ENCODE data around the gene RASSF4. TPM values are rescaled to one million over a fixed set of nuclear protein-coding genes. Genes with fewer than 3 reads are reported as not detected.
A peak's percentile ranks its signal among the peaks of the same experiment; 100 is the strongest.

Gene RASSF4
- total RNA-seq, 1 donor from 2014 or later = 93.5 TPM

DNA sequence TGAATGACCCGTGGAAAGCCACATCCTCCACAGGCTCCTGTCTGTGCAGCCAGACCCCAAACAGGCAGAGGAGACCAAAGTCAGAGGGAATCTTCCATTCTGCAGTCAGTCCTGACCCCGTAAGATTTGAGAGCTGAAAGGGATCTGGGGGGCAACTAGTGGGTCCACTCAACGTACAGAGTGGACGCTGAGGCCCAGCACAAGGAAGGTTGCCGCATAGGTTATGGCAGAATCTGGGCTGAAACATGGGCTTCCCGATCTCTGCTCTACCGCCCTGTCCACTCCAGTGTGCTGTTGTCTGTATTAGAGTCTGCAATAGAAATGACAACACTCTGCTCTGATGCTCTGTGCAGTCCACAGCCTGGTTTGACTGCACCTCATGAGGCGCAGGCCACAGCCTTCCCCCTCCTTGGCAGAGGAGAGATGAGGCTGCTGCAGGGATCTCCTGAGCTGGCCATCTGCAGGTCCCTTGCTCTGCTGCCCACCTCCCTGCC, 33.2 kb downstream of the RASSF4 start:
- DNase-seq (no peak), ATAC-seq (no peak)
- intact Hi-C loops (cut with micrococcal nuclease) = no loop called here

DNA sequence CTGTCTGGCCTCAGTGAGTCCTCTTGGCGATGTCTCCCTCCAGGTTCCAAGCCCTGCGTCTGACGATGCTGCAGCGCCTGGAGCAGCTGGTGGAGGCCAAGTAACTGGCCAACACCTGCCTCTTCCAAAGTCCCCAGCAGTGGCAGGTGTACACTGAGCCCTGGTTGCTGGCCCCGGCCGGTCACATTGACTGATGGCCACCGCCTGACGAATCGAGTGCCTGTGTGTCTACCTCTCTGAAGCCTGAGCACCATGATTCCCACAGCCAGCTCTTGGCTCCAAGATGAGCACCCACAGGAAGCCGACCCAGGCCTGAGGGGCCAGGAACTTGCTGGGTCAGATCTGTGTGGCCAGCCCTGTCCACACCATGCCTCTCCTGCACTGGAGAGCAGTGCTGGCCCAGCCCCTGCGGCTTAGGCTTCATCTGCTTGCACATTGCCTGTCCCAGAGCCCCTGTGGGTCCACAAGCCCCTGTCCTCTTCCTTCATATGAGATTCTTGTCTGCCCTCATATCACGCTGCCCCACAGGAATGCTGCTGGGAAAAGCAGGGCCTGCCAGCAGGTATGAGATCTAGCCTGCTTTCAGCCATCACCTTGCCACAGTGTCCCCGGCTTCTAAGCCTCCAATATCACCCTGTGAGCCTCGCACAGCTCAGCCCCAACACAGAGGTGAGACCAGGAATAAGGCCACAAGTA, 33.8 kb downstream of the RASSF4 start:
- peak; percentile 29 for DNase-seq
- intact Hi-C loops (cut with micrococcal nuclease) = no loop called here
- ATAC-seq = no peak

DNA sequence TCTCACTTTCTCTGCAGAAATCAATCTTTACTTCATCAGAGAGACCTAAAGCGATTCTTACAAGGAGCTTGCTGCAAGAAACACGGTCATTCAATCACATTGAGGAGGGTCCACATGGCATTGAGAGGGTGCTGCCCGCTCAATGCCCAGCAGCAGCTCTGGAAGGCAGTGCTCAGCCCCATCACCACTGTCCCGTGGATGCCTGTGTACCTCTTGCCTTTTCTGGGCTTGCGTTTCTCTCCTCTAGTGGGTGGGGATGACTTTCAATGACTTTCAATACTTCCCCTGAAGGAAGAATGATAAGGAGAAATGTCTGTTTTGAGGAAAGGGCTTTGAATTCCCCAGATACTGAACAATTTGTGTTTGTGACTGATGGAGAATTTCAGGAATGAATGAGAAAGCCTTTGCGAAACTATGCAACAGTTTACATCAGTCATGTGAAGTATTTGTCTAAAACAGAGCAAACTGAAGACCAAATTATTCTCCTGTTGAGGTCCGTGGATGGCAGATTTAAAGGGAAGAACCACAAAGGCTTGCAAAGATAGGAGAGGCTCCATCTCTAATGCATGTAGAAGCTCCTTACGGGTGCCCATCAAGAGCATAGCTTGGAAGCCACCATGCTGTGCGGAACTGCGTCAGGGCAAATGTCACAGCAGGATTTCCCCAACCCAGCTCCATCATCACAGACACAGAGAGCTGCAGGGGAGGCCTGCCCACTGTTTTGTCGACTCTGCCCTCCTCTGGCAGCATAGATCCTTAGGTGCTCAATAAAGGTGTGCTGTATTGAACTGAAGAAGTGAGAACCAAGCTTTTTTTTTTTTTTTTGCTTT, 34.5 kb downstream of the RASSF4 start:
- ATAC-seq = no peak
- no peak for DNase-seq
- intact Hi-C loops (cut with micrococcal nuclease) = no loop called here

DNA sequence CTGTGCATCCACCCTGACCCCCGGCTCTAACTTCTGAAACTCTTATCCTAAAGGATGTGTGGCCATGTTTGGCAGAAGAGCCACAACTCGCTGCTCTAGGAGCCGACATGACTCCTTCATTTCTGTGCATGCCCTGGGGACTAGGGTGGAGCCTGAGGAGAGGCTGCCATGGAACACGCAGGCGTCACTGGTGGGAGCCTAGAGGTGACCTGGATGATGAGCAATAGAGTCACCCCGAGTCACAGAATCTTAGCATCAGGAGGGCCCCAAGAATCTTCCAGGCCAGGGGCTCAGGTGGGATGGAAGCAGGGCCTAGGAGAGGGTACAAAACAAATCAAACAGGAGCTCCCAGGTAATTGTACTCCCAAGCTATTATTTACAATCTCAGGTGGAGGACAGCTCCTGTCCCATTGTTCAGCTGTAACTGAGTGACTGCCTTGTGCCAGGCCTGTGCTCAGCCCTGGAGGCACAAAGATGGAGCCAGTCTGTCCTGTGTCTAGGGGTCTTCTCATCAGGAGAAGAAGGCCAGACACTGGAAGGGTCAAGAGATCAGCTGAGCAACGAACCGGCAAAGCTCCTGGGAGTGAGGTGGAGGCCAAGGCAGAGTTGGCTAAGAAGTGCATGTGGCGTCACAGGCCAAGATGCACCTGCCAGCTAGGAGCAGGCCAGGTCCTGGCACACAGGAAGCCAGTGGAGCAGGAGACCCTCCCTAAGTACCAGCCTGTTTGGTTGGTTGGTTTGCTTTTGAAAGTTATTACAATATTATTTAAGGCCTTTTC, 35.3 kb downstream of the RASSF4 start:
- ATAC-seq = no peak
- DNase-seq = peak; percentile 54
- intact Hi-C loops (cut with micrococcal nuclease) = no loop called here

DNA sequence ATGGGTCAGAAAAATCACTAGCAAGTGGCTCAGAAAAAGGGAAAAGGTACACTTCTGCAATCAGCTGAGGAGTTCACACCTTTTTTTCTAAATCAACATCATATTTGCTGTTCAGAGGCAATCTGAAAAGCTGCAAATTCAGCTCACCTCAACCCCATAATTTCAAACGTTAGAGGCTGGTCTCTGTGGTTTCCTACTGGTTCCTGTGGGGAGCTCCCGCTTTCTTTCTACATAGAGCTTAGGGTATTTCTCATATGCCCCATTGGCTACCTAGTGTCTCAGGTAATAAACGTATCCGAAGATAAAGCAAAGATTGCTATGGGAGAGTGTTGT, 35.9 kb downstream of the RASSF4 start:
- intact Hi-C loops (cut with micrococcal nuclease) = no loop called here
- ATAC-seq (no peak), DNase-seq (no peak)

DNA sequence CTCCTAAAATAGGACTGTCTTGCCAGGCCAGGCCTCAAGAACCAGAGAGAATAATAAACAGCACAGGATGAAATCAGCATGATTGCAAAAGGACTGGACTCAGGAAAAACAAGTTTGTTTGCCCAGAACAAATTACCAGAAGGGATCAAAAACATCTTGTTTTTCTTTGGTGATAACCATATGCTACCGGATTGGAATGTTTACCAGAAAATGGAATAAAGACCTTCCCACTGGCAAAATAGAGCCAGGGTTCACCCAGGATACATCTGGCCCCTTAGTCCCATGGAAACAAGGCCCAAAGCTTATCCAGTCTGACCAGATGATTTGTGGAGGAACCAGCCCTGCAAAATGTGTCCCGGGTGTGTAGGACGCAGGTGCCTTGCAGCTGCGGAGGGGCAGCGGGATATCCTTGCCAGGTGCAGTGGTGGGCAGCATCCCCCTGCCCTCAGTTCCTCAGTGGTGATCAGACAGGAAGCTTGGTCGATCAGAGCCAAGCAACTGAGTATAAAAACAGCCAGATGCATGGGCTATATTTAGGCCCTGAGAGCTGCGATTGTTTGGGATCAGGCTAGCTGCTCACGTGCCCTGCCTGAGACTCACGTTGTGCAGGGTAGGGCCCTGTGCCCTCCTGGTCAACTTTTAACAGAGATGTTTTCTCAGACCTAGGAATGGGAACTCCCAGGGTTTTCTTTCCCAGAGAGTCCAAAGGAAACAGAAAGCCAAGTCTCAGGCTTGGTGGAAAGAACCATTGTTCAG, 36.5 kb downstream of the RASSF4 start:
- ATAC-seq (peak; percentile 68), DNase-seq (peak; percentile 72)
- intact Hi-C loops (cut with micrococcal nuclease) = no loop called here

DNA sequence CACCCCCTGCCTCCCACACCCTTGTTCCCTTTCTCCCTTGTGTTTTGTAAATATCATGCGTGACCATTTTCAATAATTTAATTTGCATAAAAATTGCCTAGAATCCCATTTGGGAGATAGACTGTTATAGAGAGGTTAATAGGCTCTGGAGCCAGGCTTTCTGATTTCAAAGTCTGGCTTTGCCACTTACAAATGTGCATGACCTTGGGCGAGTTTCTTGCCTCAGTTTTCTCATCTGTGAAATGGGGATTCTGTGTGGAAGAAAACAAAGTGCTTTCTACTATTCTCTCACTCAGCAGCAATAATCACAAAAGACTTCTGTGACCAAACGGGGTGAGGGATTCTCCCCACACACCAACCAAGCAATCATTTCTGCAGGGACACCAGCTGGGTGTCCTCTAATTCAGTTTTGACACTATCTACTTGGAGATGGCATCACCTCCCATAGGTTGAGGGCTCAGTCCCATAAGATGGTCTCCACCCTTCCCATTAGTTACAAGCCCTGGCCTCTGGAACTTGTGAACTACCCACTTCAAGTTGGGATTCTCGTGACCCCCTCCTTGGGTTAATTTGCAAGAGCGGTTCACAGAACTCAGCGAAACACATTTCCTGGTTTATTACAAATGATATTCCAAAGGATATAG, 37.6 kb downstream of the RASSF4 start:
- intact Hi-C loops (cut with micrococcal nuclease) = no loop called here
- ATAC-seq (no peak), DNase-seq (no peak)

DNA sequence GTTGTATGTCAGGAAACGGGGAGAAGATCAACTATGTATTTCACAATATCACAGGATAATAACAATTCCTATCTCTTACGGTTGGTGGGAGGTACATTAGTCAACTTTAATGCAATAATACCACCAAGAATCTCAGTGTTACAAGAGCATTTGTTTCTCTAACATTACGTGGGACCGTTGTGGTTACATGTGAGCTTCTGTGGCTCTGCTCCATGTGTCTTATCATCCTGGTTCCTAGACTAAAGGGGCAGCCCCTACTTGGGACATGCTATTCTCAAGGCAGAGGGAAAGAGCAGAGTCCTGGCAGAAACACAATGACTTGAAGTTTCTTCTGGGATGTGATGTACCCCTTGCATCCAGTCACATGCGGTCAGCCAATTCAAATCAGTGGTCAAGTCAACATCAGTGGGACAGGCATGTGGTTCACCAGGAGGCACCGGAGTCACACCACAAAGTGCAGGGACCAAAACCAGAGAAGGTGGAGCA, 38.6 kb downstream of the RASSF4 start:
- DNase-seq (peak; percentile 24), ATAC-seq (no peak)
- intact Hi-C loops (cut with micrococcal nuclease) = no loop called here

DNA sequence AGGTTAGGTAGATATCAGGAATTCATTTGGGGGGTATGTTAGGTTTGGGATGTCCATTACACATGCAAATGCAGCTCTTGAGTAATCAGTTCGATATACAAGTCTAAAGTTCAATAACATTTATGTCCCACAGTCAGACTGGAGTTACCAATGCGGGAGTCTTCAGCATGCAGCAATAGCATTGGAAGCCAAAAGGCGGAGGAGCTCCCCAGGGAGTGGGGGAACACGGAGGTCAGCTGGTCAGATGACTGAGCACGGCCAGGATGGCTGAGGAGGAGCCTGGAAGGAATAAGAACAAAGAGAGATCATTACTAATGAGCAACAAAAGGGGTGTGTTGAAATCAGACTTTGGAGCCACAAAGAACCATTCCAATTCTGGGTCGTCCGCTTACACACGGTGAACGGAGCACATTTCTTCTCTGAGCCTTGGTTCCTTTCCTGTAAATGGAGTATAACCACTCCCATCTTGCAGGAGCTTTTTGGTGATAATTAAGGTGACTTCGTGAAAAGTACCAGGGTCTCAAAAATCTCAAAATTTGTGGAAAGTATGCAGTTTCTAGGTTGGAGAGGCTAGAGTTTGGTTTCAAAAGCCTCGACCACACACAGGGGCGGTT, 40.6 kb downstream of the RASSF4 start:
- DNase-seq (peak; percentile 87), ATAC-seq (peak; percentile 49)
- intact Hi-C loops (cut with micrococcal nuclease) = no loop called here

DNA sequence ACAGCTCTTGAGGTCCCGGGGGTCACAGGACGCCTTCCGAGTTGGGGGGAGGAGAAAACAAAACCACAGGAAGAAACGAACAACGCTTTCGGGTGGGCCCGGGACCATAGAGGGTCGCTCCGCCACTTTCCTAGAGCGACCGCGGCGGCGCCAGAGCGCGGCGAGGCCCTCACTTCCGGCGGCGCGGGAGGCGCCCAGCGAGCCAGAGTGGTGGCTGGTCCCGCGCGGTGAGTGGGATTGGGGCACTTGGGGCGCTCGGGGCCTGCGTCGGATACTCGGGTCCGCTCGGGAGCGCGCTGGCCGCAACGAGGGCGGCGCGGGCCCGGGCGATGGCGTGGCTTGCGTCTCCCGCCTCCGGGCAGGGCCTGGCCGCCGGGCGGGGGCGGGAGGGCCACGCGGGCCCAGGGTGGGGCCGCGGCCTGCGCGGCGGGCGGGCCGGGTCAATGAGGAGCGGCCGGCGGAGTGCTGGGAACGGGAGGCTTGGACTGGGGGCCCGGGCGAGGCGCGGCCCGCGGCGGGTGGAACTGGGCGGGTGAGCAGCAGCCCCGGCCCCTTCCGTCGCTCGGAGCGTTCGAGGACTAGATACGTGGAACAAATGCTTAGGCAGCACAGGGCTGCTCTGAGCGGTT, 41.3 kb downstream of the RASSF4 start, which contains the start of gene ZNF22:
Gene ZNF22 (plus strand): TSS at position 172 of the 629 bp plus-strand sequence. CDS start 2,446 bp downstream, outside the sequence.
- ATAC-seq = peak; percentile 68
- intact Hi-C loops (cut with micrococcal nuclease) = no loop called here
- peak; percentile 85 for DNase-seq

DNA sequence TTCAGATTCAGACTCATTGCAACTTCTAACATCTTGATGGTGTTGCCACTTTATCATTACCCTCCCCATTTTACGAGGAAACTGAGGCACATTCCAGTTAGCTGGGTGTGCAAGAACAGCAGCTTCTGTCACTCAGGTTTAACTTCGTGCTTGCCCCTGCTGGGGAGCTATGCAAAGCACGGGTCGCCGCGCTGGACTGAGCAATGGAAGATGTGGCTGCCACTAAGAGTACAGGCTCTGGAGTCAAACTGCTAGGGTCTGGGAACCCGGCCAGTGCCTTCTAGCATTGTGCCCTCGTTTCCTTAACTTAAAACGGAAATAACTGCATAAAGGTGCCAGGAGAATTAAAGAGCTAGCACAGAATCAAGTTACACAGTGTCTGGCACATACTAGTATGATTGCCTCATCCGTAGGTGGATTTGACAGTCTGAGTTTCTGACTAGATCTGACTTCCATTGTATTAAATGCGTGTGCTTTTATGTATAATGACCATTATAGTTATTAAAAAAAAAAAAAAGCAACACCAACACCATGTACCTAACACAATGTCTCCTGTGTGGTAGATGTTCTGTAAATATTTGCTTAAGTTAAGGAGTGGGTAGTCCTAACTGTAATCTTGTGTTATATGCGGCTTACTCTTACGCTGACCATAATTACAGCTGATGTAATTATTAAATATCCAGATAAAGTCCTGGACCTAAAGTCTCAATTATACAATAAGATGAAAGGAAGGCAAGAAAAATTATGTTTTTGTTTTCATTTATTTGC, 42.0 kb downstream of the RASSF4 start:
- intact Hi-C loops (cut with micrococcal nuclease) = no loop called here
- DNase-seq (peak; percentile 87), ATAC-seq (peak; percentile 60)

DNA sequence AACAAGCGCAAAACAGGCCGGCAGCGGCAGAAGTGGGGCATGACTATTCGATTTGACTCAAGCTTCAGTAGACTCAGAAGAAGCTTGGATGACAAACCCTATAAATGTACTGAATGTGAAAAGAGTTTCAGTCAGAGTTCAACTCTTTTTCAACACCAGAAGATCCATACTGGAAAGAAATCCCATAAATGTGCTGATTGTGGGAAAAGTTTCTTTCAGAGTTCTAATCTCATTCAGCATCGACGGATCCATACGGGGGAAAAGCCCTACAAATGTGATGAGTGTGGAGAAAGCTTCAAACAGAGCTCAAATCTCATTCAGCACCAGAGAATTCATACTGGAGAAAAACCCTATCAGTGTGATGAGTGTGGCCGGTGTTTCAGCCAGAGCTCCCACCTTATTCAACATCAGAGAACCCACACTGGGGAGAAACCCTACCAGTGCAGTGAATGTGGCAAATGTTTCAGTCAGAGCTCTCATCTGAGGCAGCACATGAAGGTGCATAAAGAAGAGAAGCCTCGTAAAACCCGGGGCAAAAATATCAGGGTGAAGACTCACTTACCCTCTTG, 43.9 kb downstream of the RASSF4 start:
- ATAC-seq (no peak), DNase-seq (no peak)
- intact Hi-C loops (cut with micrococcal nuclease) = no loop called here

DNA sequence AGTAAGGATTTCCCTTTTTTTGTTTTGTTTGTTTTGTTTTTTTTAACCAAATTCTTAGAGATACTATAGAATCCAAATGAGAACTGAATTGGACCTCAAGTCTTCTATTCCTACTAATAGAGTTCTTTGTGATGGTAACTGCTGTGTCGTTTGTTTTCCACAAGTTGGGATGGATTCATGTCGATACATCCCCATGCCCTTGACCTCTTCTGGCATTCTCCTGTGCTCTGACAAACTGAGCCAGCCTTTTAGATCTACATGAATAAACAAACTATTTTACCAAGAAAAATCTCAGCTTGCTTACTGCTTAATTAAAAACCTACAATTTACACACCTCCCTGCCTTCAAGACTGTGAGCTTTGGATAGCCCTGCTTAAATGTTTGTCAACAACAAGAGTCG, 45.1 kb downstream of the RASSF4 start:
- DNase-seq (no peak), ATAC-seq (no peak)
- intact Hi-C loops (cut with micrococcal nuclease) = no loop called here

DNA sequence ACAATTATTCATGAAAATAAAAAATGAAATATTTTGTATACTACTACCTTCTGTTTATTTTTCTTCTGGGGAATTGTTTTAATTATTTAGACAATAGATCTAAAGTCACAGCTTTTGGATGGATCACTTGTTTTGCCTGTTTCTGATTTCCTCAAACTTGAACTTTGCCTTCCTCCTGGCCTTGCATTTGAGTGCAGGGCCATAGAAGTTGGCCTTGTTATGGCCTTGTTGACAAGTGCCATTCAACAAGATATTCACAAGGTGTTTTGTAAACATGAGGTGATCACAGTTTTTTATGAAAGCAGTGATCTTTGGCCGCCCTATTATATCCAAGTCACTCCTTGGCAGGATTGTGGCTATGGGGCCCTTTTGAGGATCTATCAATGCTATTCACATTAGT, 45.7 kb downstream of the RASSF4 start:
- no peak for DNase-seq
- intact Hi-C loops (cut with micrococcal nuclease) = no loop called here
- no peak for ATAC-seq

DNA sequence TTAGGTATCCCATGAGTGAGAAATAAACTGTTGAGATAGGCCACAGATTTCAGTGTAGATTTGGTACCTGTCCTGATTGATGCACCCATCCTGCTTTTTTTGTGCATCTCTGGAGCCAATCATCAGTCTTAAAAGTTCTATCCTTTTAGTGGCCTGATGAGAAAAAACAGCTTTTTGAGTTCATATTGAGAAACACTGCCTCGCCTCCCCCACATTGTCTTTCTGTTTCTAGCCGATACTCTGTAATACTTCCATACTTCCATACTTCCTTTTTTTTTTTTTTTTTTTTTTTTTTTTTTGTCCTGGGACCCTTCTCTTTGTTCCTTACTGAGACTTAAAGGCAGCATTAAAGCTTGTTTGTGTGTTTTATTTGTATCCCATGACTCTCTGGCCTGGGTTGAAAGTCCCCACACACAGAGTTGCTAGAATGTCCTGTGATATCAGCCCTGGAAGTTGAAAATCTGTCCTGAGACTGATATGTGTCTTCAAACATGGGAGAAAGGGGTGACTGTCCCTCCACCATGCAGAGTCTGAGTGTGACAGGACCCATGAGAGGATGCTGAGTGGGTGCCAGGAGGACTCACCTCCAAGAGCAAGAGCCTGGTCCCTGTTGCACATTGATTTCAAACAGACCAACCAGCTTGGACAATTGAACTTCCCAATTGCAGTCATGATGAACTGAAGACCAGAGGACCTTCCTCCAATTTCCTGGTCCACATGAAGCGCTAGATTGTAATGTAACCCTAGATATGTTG, 46.9 kb downstream of the RASSF4 start:
- ATAC-seq (no peak), DNase-seq (no peak)
- intact Hi-C loops (cut with micrococcal nuclease) = no loop called here
